A549 (cell line): Measurements from ENCODE around the gene SYT12. TPM values are rescaled to one million over a fixed set of nuclear protein-coding genes. Genes with fewer than 3 reads are reported as not detected.

Source experiments
- ATAC-seq, 2 experiments: fragments of 200-7000 bp in 1 of 2; fragments of >200 bp in 1 of 2; cut with Nextera tagmentation in 1 of 2; cut with Tn5 transposase in 1 of 2; 3 replicates each; pipeline versions ENCODE4 v1.8.0 to v1.9.1; 2018 to 2020; ENCODE audit warnings: mild to moderate bottlenecking in 1 of 2, moderate library complexity in 1 of 2
- CTCF ChIA-PET: fragments of 300-600 bp; sonication (Branson Sonifier 250); formaldehyde crosslinking; extraction: SDS; loops from one replicate; lab custom pipeline; 2021; ENCODE audit warnings: antibody characterized with exemption, inconsistent platforms; lab: Yijun Ruan, JAX
- POLR2A ChIA-PET: fragments of 350-600 bp; formaldehyde crosslinking; extraction: SDS; loops from one replicate; lab custom pipeline; 2021; ENCODE audit warnings: antibody characterized with exemption, inconsistent platforms; lab: Yijun Ruan, JAX
- DNase-seq, 2 experiments: peaks; one replicate each; pipeline versions ENCODE4 v3.0.0 to v3.0.0-alpha.2; 2011 to 2016; ENCODE audit warnings: low read depth in 1 of 2, low spot score in 1 of 2
- FAIRE-seq: peaks from 2 replicates; lab custom pipeline; 2011; peaks lifted over from hg19 to GRCh38; lab: Jason Lieb, UNC
- H3K27ac ChIP-seq, 2 experiments: fragments of >200 bp; sonication (Bioruptor Twin); formaldehyde crosslinking; 3 replicates each; pipeline ENCODE4 v1.5.1; 2016 to 2017
- H3K4me1 ChIP-seq: fragments of >200 bp; sonication (Bioruptor Twin); formaldehyde crosslinking; 3 replicates; pipeline ENCODE4 v1.6.1; 2016
- H3K4me2 ChIP-seq: fragments of >200 bp; sonication (Bioruptor Twin); formaldehyde crosslinking; 3 replicates; pipeline ENCODE4 v1.6.1; 2016
- H3K4me3 ChIP-seq: fragments of >200 bp; sonication (Bioruptor Twin); formaldehyde crosslinking; 3 replicates; pipeline ENCODE4 v1.5.1; 2016
- H3K9me3 ChIP-seq: fragments of >200 bp; sonication (Bioruptor Twin); formaldehyde crosslinking; 3 replicates; pipeline ENCODE4 v1.6.1; 2016
- ATOH8 ChIP-seq: fragments of 250-450 bp; sonication (Bioruptor Pico); IDR thresholded peaks from 2 replicates; pipeline ENCODE4 v1.5.0; 2020; ENCODE audit warnings: low read depth, mild to moderate bottlenecking, moderate library complexity
- BCL3 ChIP-seq: fragments of >200 bp; sonication (Bioruptor Twin); formaldehyde crosslinking; IDR thresholded peaks from 3 replicates; pipeline ENCODE4 v1.6.1; 2016
- CBX2 ChIP-seq: fragments of 200-600 bp; sonication (generic); IDR thresholded peaks from 2 replicates; pipeline ENCODE4 v1.6.1; 2016; ENCODE audit warnings: low read depth, mild to moderate bottlenecking, borderline replicate concordance
- CHD2 ChIP-seq: fragments of 150-350 bp; IDR thresholded peaks from 2 replicates; pipeline ENCODE4 v1.6.1; 2014; ENCODE audit warnings: low read length; ENCODE audit not compliant: partially characterized antibody
- CHD4 ChIP-seq: fragments of 200-600 bp; sonication (generic); IDR thresholded peaks from 2 replicates; pipeline ENCODE4 v1.6.1; 2016; ENCODE audit warnings: antibody characterized with exemption, mild to moderate bottlenecking, borderline replicate concordance
- EHF ChIP-seq: fragments of 250-450 bp; sonication (Bioruptor Pico); IDR thresholded peaks from 2 replicates; pipeline ENCODE4 v1.5.0; 2020; ENCODE audit warnings: mild to moderate bottlenecking
- FOSL2 ChIP-seq, 2 experiments: fragments of 450-650 bp in 1 of 2; fragments of >200 bp in 1 of 2; sonication (Bioruptor Twin) in 1 of 2; formaldehyde crosslinking; IDR thresholded peaks; 2 replicates each; pipeline versions ENCODE4 v1.5.0 to v1.6.1; 2016 to 2020; ENCODE audit warnings: mild to moderate bottlenecking in 1 of 2, moderate library complexity in 1 of 2
- HEYL ChIP-seq: fragments of 250-450 bp; sonication (Bioruptor Pico); IDR thresholded peaks from 2 replicates; pipeline ENCODE4 v1.8.0; 2021; ENCODE audit warnings: mild to moderate bottlenecking, moderate library complexity
- HOXB13 ChIP-seq: fragments of 250-450 bp; sonication (Bioruptor Pico); IDR thresholded peaks from 2 replicates; pipeline ENCODE4 v1.5.0; 2020; ENCODE audit warnings: low read depth, mild to moderate bottlenecking, moderate library complexity
- JUN ChIP-seq, 2 experiments: fragments of >200 bp; sonication (Bioruptor Twin); formaldehyde crosslinking; IDR thresholded peaks; 2 replicates in 1 of 2; 3 replicates in 1 of 2; pipeline ENCODE4 v1.6.1; 2016 to 2017
- KDM1A ChIP-seq: fragments of 200-600 bp; sonication (generic); IDR thresholded peaks from 2 replicates; pipeline ENCODE4 v1.6.1; 2016; ENCODE audit warnings: low read depth, mild to moderate bottlenecking
- KDM5A ChIP-seq: fragments of 200-600 bp; sonication (generic); IDR thresholded peaks from 2 replicates; pipeline ENCODE4 v1.6.1; 2016; ENCODE audit warnings: antibody characterized with exemption, mild to moderate bottlenecking
- MAZ ChIP-seq: fragments of 150-350 bp; IDR thresholded peaks from 2 replicates; pipeline ENCODE4 v1.6.1; 2014; ENCODE audit warnings: antibody characterized with exemption, low read depth, low read length, borderline replicate concordance
- MYC ChIP-seq: IDR thresholded peaks from 2 replicates; pipeline ENCODE4 v1.6.1; 2012; ENCODE audit warnings: mild to moderate bottlenecking, inconsistent platforms, low read length, improper control_type of control experiment, borderline replicate concordance
- NR3C1 ChIP-seq: fragments of >200 bp; sonication (Bioruptor Twin); formaldehyde crosslinking; IDR thresholded peaks from 3 replicates; pipeline ENCODE4 v1.6.1; 2017
- PBX3 ChIP-seq: IDR thresholded peaks from 2 replicates; pipeline ENCODE4 v1.6.1; 2012
- PHF8 ChIP-seq: fragments of 200-600 bp; sonication (generic); IDR thresholded peaks from 2 replicates; pipeline ENCODE4 v1.6.1; 2016; ENCODE audit warnings: low read depth, mild to moderate bottlenecking, antibody characterized with exemption, moderate library complexity, borderline replicate concordance
- RFX5 ChIP-seq: fragments of 450-650 bp; IDR thresholded peaks from 2 replicates; pipeline ENCODE4 v1.7.1; 2014; ENCODE audit warnings: antibody characterized with exemption, mild to moderate bottlenecking, moderate library complexity
- SREBF2 ChIP-seq: fragments of 450-650 bp; IDR thresholded peaks from 2 replicates; pipeline ENCODE4 v1.6.1; 2014; ENCODE audit warnings: mild to moderate bottlenecking, moderate library complexity
- TP53 ChIP-seq: fragments of 250-450 bp; sonication (Bioruptor Pico); IDR thresholded peaks from 2 replicates; pipeline ENCODE4 v1.5.0; 2021; ENCODE audit warnings: mild to moderate bottlenecking, moderate library complexity
- USF2 ChIP-seq: fragments of 450-650 bp; IDR thresholded peaks from 2 replicates; pipeline ENCODE4 v1.6.1; 2014; ENCODE audit warnings: antibody characterized with exemption
- WGBS: methylation state at CpG from one replicate; pipeline ENCODE4 v1.1.6; 2017; ENCODE audit errors: missing lambda C conversion rate; 5-methylcytosine and 5-hydroxymethylcytosine counted together
- polyA plus RNA-seq, 4 experiments: library from polyadenylated mRNA; depleted of rRNA in 3 of 4; stranded (reverse); fragments of >200 nt; fragmentation: RNase III in 1 of 4; extraction: RNeasy Plus Mini Kit Qiagen cat#74134 plus additional on column Dnase treatment in 1 of 4; gene quantifications; 2 replicates in 3 of 4; 3 replicates in 1 of 4; pipeline ENCODE4 v1.2.3, GENCODE V29; 2011 to 2017

The SYT12 gene
- polyA plus RNA-seq, 2 of the 4 experiments (the other 2 are of a cell fraction) = 1.4 to 9.6 TPM

- CTCF ChIA-PET = no interaction called here
- POLR2A ChIA-PET = no interaction called here
- FAIRE-seq = no peak
Measured at GRCh38 chr11:67013511-67014045, 9.4 kb upstream of the SYT12 start.

GRCh38 chr11:67014343-67014742 lies 8.6 kb upstream of the SYT12 start:
- no peak for TF ChIP-seq FOSL2 (IDR thresholded peaks at IDR 0.05)
- no peak for TF ChIP-seq FOSL2 (CRISPR knock-in tag; IDR thresholded peaks at IDR 0.05)
- no peak for TF ChIP-seq CHD4
- no peak for TF ChIP-seq ATOH8
- TF ChIP-seq PBX3 = no peak
- no peak for TF ChIP-seq CBX2
- no peak for TF ChIP-seq MYC
- TF ChIP-seq KDM1A = no peak
- TF ChIP-seq KDM5A = no peak
- TF ChIP-seq MAZ = no peak
- no peak for ATAC-seq
- Histone ChIP-seq H3K4me2 (no peak overlapping the region), H3K27ac (peak overlapping the region in 1 of 2 experiments; percentile 38; a peak in 1 of 6 replicates), H3K4me3 (no peak overlapping the region), H3K9me3 (no peaks in the 10 kb centered on the region), H3K4me1 (no peaks in the 10 kb centered on the region)
- no peak for DNase-seq
- no peak for FAIRE-seq
- 95% methylated on average over 4 of the region's 7 CpGs for WGBS
- CTCF ChIA-PET = interaction anchor here (1.0 kb wide), 1 partner anchor 38 kb away, joined by 4 read pairs; no protein-coding TSS in a partner anchor
- POLR2A ChIA-PET = no interaction called here

More at GRCh38 chr11:67013511-67014045, 9.4 kb upstream of the SYT12 start:
- no peaks in the 10 kb centered on the region for H3K9me3 ChIP-seq
- 87% methylated on average over 11 of the region's 11 CpGs for WGBS
- H3K4me3 ChIP-seq = no peak overlapping the region
- ATAC-seq (no peak), DNase-seq (no peak)
- TF ChIP-seq CHD2 = no peak
- no peak for TF ChIP-seq CHD4
- TF ChIP-seq PHF8 = no peak
- no peak for TF ChIP-seq BCL3
- TF ChIP-seq HOXB13 (CRISPR knock-in tag) = no peak
- TF ChIP-seq JUN (IDR thresholded peaks at IDR 0.05) = no peak
- TF ChIP-seq HEYL (CRISPR knock-in tag) = no peak
- TF ChIP-seq NR3C1 = no peak
- TF ChIP-seq USF2 = no peak
- TF ChIP-seq RFX5 = no peak
- no peak for TF ChIP-seq FOSL2 (IDR thresholded peaks at IDR 0.05)
- no peak for TF ChIP-seq FOSL2 (CRISPR knock-in tag; IDR thresholded peaks at IDR 0.05)
- TF ChIP-seq TP53 (CRISPR knock-in tag) = no peak
- no peak for TF ChIP-seq SREBF2
- TF ChIP-seq EHF (CRISPR knock-in tag) = no peak
- no peak for TF ChIP-seq MYC
- no peaks in the 10 kb centered on the region for H3K4me1 ChIP-seq
- 0 out of 6 replicates have a peak overlapping the region, but pooled peaks of 1 of the 2 experiments have one; percentile 4 for H3K27ac ChIP-seq
- H3K4me2 ChIP-seq = no peak overlapping the region
